Loucy (cell line): Measurements from ENCODE around the gene CAVIN3.

Source experiments
- CTCF ChIP-seq: fragments of 200-600 bp; sonication (generic); conservative IDR thresholded peaks from 2 replicates; pipeline ENCODE4 v1.5.1; 2014; ENCODE audit warnings: mild to moderate bottlenecking, antibody characterized with exemption, low read length
- EZH2phosphoT487 ChIP-seq: fragments of 200-600 bp; IDR thresholded peaks from 2 replicates; pipeline ENCODE4 v1.6.1; 2018; ENCODE audit warnings: antibody characterized with exemption, mild to moderate bottlenecking, moderate library complexity, borderline replicate concordance

DNA sequence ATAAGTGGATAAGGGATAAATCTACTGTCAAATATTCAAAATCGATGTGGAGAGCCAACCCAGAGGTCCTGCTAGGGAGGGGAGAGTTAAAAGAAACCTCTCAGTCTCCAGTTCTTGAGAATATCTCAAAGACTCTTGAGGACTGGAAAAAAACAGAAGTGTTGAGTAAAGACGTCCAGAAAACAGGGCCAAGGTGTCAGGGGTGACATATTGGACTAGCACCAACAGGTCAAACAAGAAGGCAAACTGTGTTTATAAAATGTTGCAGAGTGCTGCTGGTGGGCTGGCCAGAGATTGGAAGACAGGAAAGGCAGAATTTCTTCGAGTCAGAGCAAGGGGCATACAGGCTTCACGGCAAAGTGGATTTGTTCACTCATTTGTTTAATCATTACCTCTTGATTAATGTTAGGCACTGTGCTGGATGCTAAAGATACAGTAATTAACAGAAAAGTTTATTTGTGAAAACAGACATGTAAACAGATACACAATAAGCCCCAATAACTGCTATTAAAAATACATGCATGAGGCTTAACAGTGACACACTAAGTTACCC is 36.3 kb upstream of the CAVIN3 start:
- TF ChIP-seq CTCF, result no peak
- TF ChIP-seq EZH2phosphoT487, result no peak
